ENCODE data around the gene SCFD2.
"Not testable (repeated sequence)": the region's sequence is repeated elsewhere in the genome, so short reads cannot be mapped to it uniquely, and the experiment has no call there.

Gene SCFD2

DNA sequence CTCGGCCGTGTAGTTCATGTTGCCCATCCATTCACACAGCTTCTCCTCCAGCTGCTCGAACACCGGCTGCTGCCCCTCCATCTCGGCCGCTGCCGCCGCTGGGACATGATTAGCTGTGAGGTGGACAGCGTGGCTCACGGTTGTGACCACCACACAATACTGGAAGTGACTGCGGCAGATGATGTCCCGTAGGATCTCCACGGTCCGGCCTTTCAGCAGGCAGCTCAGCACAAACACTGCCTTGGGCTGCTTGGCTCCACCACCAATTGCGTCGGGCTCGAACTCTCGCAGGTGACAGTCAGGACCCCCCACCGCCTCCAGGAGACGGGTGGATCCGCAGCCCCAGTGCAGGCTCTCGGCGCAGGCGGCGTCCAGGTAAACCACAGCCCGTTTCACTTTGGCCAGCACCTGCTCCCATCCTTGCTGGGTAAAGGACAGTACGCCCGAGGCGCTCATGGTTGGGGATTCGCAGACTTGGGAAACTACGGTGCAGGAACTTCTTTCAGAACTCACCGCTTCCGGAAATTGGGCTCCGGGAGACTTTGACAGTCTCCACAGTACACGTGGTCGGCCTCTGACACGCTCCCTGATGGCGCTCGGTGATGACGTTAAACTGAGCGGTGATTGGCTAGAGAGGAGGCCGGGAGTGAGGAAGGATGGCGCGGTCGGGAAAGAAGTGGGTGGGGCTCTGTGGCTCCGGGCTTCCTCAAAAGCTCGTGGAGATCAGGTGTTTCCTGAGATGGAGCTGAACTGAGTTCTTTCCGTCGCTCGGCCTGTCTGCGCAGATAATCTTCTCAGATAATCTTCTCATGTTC lies at the start of gene SCFD2:
Gene SCFD2, minus strand, starts transcription at position 576 of the 815 bp plus-strand sequence.
- peak; percentile 65 to 99 (median 95) for DNase-seq

DNA sequence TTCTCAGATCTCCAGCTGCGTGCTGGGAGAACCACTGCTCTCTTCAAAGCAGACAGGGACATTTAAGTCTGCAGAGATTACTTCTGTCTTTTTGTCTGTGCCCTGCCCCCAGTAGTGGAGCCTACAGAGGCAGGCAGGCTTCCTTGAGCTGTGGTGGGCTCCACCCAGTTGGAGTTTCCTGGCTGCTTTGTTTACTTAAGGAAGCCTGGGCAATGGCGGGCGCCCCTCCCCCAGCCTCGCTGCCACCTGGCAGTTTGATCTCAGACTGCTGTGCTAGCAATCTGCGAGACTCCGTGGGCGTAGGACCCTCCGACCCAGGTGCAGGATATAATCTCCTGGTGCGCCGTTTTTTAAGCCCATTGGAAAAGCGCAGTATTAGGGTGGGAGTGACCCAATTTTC lies 43.6 kb upstream of the SCFD2 start:
- DNase-seq = not testable (repeated sequence)

DNA sequence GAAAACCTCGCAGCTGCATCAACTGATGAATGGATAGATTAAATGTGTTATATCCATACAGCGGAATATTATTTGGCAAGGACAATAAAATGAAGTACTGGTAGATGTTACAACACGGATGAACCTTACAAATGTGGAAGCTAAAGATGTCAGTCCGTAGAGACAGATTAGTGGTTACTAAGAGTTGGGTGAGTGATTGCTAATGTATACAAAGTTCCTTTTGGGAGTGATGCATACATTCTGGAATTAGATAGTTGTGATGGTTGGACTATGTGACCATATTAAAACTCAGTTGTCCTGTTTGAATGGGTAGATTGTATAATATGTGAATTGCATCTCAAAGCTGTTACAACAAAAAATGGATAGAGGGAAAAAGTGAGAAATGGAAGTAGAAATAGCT lies 14.4 kb upstream of the SCFD2 start:
- no peak for DNase-seq

DNA sequence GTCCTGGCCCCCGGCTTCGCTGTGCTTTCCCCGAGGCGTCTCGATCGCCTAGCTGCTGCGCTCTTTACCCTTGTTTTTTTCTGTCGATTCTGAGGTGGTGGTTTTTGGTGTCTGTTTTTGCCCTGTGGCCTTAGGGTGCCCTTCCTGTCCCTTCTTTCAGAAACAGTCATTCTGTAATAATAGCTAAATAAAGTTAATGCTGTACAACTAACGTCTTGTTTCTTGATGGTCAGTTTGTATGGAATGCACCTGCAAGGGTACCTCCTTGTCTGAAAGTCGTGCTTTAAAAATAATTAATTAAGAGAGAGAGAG lies 12.3 kb upstream of the SCFD2 start:
- DNase-seq = no peak

DNA sequence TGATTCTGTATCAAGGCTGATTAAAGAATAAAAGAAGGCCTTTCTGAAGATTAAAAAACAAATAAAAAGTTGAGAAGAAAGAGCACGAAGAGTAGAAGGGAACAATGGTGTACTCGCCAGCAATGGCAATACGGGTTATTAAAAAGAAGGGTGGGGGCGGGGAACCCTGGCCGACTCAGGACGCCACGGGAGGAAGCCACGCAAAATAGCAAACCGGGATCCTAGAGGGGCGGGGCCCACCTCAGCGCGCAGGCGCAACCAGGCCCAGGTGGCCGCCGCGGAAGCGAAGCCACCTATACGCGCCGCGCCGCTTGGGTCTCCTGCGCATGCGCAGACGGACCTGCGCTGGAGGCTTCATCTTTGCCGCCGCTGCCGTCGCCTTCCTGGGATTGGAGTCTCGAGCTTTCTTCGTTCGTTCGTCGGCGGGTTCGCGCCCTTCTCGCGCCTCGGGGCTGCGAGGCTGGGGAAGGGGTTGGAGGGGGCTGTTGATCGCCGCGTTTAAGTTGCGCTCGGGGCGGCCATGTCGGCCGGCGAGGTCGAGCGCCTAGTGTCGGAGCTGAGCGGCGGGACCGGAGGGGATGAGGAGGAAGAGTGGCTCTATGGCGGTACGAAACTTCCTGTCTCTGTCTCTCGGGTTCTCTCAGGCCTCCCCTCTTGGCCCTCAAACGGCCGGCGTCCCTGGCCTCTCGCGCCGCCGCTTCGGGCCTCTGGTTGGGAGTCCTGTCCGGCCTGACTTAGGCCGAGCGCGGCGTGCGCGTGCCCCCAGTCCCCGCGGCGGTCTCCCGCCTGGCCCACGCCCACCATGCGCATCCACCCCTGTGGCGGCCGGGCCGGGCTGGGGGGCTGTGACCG lies 11.7 kb upstream of the SCFD2 start, which contains the start of gene FIP1L1:
Gene FIP1L1, plus strand, starts transcription at position 323 of the 852 bp plus-strand sequence. Its CDS starts 198 bp downstream, at position 521.
- DNase-seq = peak in 55 of 56 donors; percentile 44 to 93 (median 83)

DNA sequence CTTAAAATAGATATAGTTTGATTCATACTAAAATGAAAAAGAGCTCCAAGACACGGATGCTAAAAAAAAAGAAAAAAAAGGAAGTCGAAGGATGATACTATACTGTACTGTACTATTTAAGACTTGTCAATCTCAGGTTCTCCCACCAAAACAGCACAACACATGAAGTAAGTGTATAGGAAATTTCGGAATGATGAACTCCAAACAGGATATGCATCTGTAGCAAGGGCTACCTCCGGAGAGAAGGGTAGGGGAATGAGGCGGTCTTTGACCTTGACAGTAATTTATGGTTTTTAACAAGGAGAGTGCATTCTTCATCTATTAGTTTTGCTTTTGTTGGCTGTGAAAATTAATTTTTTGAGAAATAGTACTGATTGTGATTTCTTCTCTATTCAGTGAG lies 11.0 kb upstream of the SCFD2 start:
- DNase-seq = no peak

DNA sequence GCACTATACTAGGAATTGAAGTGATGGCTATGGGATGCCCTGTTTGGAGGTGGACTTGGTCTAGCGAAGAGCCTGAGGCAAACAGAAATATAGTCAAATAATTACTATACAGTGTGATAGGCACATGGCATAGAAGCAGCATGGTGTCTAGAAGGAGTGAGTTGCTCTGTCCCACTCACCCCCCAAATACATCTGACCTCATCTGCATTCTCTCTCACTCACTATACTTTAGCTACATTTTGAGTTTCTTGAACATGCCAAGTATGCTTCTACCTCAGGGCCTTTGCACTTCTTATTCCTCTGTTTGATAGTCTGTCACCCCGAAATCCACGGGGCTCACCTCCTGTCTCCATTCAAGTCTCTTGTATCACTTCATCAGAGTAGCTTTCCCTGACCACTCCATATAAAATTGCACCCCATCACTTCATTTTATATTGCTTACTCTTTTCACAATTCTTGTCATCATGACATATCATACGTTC lies 9.0 kb upstream of the SCFD2 start:
- DNase-seq = no peak

DNA sequence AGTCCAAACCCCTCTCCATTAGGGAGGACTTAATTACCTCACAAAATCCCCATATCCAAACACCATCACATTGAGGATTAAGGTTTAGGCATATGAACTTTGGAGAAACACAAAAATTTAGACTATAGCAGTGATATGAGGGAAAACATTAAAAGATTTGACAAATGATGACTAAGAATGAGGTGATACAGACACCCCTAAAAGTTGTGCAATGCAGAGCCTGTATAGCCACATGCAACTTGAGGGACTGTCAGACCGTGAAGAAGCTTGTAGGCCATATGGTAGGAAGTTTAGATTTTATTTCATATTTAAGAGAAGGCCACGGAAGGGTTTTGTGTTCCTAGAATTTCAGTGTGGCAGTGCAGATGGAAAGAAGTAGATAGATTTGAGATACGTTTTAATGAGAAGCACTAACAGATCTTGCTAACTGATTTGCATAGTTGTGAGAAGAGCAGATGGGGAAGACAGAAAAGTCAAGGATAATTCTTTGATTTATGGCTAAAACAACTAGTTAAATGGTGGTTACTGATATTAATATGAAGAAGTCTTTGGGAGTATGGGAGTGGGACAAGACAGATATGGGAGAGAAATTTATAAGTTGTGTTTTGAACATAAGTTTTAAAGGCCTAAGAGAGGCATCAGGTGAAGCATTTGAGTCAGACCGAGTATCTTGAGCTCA lies 6.1 kb upstream of the SCFD2 start:
- no peak for DNase-seq

DNA sequence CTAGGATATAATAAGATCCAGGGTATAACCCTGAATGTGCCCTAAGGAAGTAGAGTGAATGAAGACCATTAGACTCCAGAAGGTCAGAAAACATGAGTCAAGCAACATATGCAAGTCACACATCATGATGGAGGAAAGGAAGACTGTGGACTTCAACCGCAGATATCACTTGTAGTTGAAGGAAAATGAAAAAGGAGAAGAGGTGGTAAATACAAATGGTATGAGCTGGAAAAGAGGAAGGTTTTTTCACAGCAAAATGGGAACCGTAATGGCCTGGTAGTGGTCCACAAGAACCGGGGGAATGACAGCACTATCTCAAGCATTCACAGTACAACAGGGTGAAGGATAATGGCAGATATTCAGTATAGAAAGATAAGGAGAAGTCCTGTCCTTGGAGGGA lies 5.2 kb upstream of the SCFD2 start:
- DNase-seq = no peak

DNA sequence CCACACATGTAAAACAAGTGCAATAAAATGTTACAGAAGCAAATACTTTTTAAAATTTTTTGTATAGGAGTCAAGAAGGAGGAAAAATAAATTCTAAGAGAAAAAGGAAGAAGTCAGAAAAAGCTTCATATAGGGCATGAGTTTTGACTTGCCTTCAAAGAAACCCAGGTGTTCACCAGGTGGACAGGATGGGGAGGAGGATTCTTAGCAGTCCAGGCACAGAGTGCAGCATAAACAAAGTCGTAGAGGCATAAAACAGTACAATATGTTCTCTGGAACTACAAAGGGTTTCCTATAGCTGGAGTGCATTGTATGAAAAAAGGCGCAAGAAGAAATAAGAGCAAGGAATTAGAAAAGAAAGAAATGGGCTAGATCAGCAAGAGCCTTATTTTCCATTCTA lies 1.9 kb upstream of the SCFD2 start:
- no peak for DNase-seq

DNA sequence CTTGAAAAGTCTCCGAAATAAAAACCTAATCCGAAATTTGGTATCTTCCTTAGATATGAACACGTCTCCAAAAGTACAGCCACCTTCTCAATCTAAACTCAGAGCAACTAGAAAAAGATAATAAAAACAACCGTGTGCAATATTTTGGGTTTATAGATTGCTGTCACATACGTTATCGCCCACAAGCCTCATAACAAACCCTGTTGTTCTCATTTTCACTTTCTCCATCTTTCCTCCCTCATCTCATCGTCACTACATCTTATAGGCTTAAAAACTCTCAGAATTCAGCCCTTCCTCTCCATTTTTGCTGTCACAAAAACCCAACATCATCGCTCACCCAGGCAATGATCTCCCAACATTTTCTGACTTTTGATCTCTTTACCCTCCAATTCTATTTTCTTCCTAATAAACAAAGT lies 448 bp upstream of the SCFD2 start:
- DNase-seq = no peak

DNA sequence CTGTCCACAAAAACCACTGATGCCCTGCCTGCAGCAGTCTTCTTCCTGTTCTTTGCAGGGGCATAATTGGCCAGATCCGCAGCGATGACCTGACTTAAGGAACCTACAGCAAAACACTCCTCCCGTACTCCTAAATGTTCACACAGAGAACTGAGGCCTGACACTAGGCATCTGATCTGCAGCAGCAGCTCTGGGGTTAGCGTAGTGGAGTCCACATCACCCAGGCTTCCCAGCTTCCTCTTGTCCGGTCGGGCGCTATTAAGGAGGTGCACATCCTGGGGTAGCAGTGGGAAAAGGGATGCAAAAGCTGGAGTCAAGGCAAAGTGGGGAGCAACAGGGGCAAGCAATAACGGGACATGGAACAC lies 758 bp downstream of the SCFD2 start:
- peak in 1 of 56 donors; percentile 5 for DNase-seq

DNA sequence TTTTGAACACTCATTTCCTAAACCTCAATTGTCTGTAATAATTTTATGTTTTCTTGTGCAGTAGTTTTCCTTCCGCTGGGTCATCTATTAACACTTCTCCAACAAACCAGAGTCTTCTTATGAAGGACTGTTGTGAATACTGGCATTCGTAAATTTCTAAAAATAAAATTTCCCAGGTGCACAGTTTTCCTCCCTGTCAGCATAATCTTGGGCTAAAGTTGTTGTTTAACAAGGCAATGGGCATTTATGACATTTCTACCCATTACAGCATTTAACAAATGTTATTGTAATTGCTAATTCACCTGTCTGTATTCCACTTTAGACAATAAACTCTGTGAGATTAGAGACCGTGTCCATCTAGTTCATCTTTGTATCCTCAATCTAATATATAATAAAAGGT lies 1.2 kb downstream of the SCFD2 start:
- DNase-seq = no peak

DNA sequence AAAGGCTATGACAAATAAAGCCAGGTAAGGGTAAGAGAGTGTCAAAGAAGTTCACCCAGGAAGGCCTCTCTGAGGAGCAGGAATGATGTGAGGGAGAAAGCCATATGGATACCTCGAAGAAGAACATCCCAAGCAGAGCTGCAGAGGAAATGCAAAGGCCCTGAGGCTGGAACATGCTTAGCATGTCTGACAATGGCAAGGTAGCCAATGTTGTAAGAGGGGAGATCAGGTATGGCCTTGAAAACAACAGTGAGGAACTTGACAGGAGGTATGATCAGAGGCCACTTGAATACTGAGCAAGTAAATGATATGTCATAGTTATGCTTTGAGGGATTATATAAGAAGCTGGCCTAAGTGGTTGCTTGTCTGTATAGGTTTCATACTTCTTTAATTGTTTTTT lies 3.8 kb downstream of the SCFD2 start:
- no peak for DNase-seq

DNA sequence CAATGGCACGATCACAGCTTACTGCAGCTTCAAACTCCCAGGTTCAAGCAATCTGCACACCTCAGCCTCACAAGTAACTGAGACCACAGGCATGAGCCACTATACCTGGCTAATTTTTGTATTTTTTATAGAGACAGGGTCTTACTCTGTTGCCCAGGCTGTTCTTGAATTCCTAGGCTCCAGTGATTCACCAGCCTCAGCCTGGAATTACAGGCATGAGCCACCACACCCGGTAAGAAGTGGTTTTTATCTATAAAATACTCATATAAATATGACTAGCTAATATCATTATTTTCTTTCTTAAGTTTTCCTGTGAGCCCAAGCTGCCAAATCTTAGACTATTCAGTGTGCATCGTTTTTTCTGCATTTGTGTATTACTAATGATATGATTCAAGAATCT lies 4.4 kb downstream of the SCFD2 start:
- DNase-seq = no peak

DNA sequence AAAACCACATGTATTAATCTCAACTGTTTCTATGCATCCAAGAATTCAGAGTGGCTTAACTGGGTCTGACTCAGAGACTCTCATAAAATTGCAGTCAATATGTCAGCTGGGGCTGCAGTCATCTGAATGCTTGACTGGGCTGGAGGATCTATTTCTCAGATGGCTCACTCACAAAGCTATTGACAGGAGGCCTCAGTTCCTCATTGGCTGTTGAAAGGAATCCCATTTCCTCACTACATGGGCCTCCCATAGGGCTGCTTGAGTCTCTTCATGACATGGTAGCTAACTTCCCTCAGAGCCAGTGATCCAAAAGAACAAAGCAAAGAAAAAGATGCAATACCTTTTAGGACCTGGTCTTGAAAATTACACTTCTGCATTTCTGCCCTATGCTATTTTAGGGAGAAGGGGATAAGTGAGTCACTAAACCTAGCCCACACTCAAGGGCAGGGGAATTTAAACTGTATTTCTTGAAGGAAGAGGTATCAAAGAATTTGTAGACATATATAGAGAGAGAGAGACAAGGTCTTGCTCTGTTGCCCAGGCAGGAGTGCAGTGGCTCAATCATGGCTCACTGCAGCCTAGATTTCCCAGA lies 9.8 kb downstream of the SCFD2 start:
- DNase-seq = no peak

DNA sequence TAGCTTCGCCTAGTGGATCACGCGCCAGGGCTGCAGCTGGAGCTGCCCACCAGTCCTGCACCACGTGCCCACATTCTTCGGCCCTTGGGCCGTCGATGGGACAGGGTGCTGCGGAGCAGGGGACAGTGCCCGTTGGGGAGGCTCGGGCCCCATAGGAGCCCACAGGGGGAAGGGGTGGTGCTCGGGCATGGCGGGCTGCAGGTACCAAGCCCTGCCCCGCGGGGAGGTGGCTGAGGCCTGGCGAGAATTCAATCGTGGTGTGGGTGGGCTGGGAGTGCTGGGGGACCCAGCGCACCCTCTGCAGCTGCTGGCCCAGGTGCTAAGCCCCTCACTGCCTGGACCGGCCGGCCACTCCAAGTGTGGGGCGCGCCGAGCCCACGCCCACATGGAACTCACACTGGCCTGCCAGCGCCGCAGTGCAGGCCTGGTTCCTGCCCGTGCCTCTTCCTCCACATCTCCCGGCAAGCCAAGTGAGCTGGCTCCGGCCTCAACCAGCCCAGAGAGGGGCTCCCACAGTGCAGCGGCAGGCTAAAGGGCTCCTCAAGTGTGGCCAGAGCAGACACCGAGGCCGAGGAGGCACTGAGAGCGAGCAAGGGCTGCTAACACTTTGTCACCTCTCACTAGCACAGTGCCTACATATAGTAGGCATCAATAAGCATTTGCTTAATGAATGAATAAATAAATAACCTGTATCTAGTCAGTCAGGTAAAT lies 11.7 kb downstream of the SCFD2 start:
- DNase-seq = no peak

DNA sequence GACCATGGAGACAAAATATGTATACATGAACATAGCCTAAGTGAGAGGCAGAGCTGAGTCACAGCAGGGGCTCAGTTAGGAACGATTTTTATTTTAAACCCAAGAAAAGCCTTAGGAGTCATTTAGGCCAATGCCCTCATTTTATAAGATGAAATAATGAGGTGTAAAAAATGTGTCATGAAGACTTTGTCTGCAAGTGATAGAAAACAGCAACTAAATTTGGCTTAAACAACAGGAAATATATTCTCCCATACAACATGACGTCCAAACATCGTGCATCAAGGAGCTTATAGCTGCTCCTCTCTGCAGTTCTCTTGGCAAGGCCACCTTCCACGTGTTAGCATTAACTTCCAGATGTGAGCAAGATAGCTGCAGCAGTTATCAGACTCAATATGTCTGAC lies 16.8 kb downstream of the SCFD2 start:
- no peak for DNase-seq

DNA sequence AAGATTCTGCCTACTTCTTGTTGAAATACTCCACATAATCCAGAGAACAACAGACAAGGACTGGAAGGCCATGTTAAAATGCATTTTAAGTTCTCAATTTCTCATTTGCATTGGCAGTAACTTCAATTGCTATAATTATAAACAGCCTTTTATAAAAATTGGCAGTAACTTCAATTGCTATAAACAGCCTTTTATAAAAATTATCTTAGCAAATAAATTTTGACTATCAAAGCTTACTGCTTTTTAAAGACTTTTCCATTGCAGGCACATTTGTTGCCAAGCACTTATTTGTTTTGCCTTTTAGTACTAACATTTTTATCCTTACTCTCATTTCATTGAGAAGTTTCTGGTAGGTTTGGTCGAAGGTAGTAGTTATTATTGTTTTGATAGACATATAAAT lies 17.8 kb downstream of the SCFD2 start:
- no peak for DNase-seq

DNA sequence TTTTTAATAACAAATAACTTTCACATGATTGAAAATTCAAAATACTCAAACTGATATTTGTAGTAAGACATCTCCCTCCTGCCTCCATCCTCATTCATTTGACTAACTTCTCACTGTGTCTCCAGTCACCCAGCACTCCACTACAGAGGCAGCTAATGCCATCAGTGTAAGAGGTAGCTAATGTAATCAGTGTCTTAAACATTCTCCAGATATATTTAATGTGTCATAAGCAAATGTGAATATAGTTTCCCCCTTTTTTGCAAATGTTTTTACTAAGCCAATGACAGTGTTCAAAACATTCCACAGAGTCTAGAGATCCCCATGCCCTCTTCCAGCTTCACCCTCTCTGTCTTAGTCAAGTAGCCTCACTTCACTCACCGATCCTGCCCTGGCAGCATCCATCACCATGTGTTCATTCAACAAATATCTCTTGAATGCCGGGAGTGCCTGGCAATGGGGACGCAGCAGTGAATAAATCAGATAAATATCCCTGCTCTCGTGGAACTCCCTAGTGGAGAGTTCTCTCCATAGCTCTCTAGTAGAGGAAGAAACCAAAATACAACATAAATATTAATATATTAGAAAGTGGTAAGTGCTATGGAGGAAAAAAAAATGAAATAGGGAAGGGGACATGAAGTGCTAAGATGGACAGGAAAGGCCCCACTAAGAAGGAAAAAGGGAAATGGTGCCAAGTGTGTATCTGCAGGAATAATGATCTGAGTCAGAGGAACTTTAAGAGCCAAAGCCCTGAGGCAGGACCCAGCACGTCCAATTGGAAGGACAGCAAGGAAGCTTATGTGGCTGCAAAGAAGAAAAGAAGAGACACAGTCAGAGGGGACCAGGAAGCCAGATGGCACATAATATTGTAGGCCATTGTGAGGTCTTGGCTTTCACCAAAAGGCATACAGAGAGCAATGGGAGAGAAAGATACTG lies 18.7 kb downstream of the SCFD2 start:
- DNase-seq = peak in 5 of 56 donors; percentile 0 to 12 (median 2)

Data from nucleus accumbens (tissue), 56 donors.